HepG2 (cell line): ENCODE data around the gene RNF183. TPM values are rescaled to one million over a fixed set of nuclear protein-coding genes. Genes with fewer than 3 reads are reported as not detected.
A peak's percentile ranks its signal among the peaks of the same experiment; 100 is the strongest.

Source experiments
- BRCA1 ChIP-seq: sonication (generic); formaldehyde crosslinking; IDR thresholded peaks from 2 replicates; pipeline ENCODE4 v1.4.0; 2020; ENCODE audit warnings: missing genetic modification reagents
- EZH2 ChIP-seq: conservative IDR thresholded peaks from 2 replicates; pipeline ENCODE4 v1.6.1; 2012; ENCODE audit warnings: mild to moderate bottlenecking, low read depth, low read length, moderate library complexity
- FOXK1 ChIP-seq: sonication (generic); formaldehyde crosslinking; IDR thresholded peaks from 2 replicates; pipeline ENCODE4 v1.4.0; 2020; ENCODE audit warnings: low read depth, missing genetic modification reagents, borderline replicate concordance
- HOXA5 ChIP-seq: sonication (generic); formaldehyde crosslinking; IDR thresholded peaks from 2 replicates; pipeline ENCODE4 v1.4.0; 2020; ENCODE audit warnings: missing genetic modification reagents
- ISL2 ChIP-seq: sonication (generic); formaldehyde crosslinking; IDR thresholded peaks from 2 replicates; pipeline ENCODE4 v1.5.0; 2020; ENCODE audit warnings: missing genetic modification reagents
- KAT2B ChIP-seq: fragments of 150-350 bp; IDR thresholded peaks from 2 replicates; pipeline ENCODE4 v1.6.1; 2014; ENCODE audit warnings: low read depth, low read length, borderline replicate concordance
- MAFF ChIP-seq: IDR thresholded peaks from 2 replicates; pipeline ENCODE4 v1.6.1; 2011; ENCODE audit warnings: low read depth, low read length, improper control_type of control experiment
- MIER3 ChIP-seq: IDR thresholded peaks from 2 replicates; pipeline ENCODE4 v1.6.1; 2016; ENCODE audit warnings: missing compliant biosample characterization, borderline replicate concordance
- MIXL1 ChIP-seq: IDR thresholded peaks from 2 replicates; pipeline ENCODE4 v1.6.1; 2016
- NONO ChIP-seq, 2 experiments: fragments of 450-650 bp in 1 of 2; sonication (generic) in 1 of 2; formaldehyde crosslinking in 1 of 2; IDR thresholded peaks in 1 of 2; conservative IDR thresholded peaks in 1 of 2; 2 replicates each; pipeline versions ENCODE4 v1.6.1 to v1.8.0; 2017 to 2022; ENCODE audit warnings: mild to moderate bottlenecking in 1 of 2, missing genetic modification reagents in 1 of 2, moderate library complexity in 1 of 2
- ONECUT2 ChIP-seq: sonication (generic); formaldehyde crosslinking; IDR thresholded peaks from 2 replicates; pipeline ENCODE4 v1.4.0; 2020; ENCODE audit warnings: missing genetic modification reagents
- PHB2 ChIP-seq: fragments of 450-650 bp; IDR thresholded peaks from 2 replicates; pipeline ENCODE4 v1.6.1; 2018; ENCODE audit not compliant: partially characterized antibody
- PLRG1 ChIP-seq: fragments of 450-650 bp; conservative IDR thresholded peaks from 2 replicates; pipeline ENCODE4 v1.6.1; 2016
- PRMT3 ChIP-seq: sonication (generic); formaldehyde crosslinking; IDR thresholded peaks from 2 replicates; pipeline ENCODE4 v1.8.1; 2022; ENCODE audit warnings: low read depth, mild to moderate bottlenecking, moderate library complexity, missing genetic modification reagents, borderline replicate concordance
- SOX6 ChIP-seq, 2 experiments: fragments of 450-650 bp in 1 of 2; sonication (generic) in 1 of 2; formaldehyde crosslinking in 1 of 2; IDR thresholded peaks; 2 replicates each; pipeline versions ENCODE4 v1.4.0 to v1.6.1; 2017 to 2020; ENCODE audit warnings: antibody characterized with exemption in 1 of 2, mild to moderate bottlenecking in 1 of 2, missing genetic modification reagents in 1 of 2
- TAF1 ChIP-seq: sonication (generic); formaldehyde crosslinking; IDR thresholded peaks from 2 replicates; pipeline ENCODE4 v1.4.0; 2020; ENCODE audit warnings: missing genetic modification reagents
- TOE1 ChIP-seq: sonication (generic); formaldehyde crosslinking; IDR thresholded peaks from 2 replicates; pipeline ENCODE4 v1.4.0; 2020; ENCODE audit warnings: mild to moderate bottlenecking, missing genetic modification reagents
- XRCC5 ChIP-seq: fragments of 200-400 bp; formaldehyde crosslinking; optimal IDR thresholded peaks from 2 replicates; pipeline ENCODE3; 2017; ENCODE audit warnings: mild to moderate bottlenecking, low read length
- ZFX ChIP-seq: sonication (generic); formaldehyde crosslinking; IDR thresholded peaks from 2 replicates; pipeline ENCODE4 v1.4.0; 2020; ENCODE audit warnings: mild to moderate bottlenecking, low read depth, missing genetic modification reagents, moderate library complexity
- ZNF17 ChIP-seq: sonication (generic); formaldehyde crosslinking; IDR thresholded peaks from 2 replicates; pipeline ENCODE4 v1.5.0; 2020; ENCODE audit warnings: mild to moderate bottlenecking, missing genetic modification reagents
- ZNF230 ChIP-seq: sonication (generic); formaldehyde crosslinking; IDR thresholded peaks from 2 replicates; pipeline ENCODE4 v1.4.0; 2020; ENCODE audit warnings: mild to moderate bottlenecking, missing genetic modification reagents
- ZNF251 ChIP-seq: sonication (generic); formaldehyde crosslinking; IDR thresholded peaks from 2 replicates; pipeline ENCODE4 v1.9.0; 2021; ENCODE audit warnings: mild to moderate bottlenecking, missing genetic modification reagents
- ZNF446 ChIP-seq: sonication (generic); formaldehyde crosslinking; IDR thresholded peaks from 2 replicates; pipeline ENCODE4 v1.5.0; 2020; ENCODE audit warnings: mild to moderate bottlenecking, missing genetic modification reagents
- ZNF501 ChIP-seq: sonication (generic); formaldehyde crosslinking; IDR thresholded peaks from 2 replicates; pipeline ENCODE4 v1.5.1; 2020; ENCODE audit warnings: mild to moderate bottlenecking, moderate library complexity, missing genetic modification reagents
- ZNF510 ChIP-seq: sonication (generic); formaldehyde crosslinking; IDR thresholded peaks from 2 replicates; pipeline ENCODE4 v1.4.0; 2020; ENCODE audit warnings: low read depth, mild to moderate bottlenecking, missing genetic modification reagents
- ZNF746 ChIP-seq: sonication (generic); formaldehyde crosslinking; IDR thresholded peaks from 2 replicates; pipeline ENCODE4 v1.8.0; 2022; ENCODE audit warnings: mild to moderate bottlenecking, missing genetic modification reagents
- polyA plus RNA-seq, 8 experiments: library from polyadenylated mRNA; depleted of rRNA in 3 of 8; stranded (reverse) in 7 of 8; unstranded in 1 of 8; fragments of >200 nt; fragmentation: Illumina TruSeq in 4 of 8; extraction: Trizol in 4 of 8; gene quantifications; 2 replicates each; pipeline versions ENCODE4 v1.2.1 to v1.2.3, GENCODE V29; 2011 to 2016; ENCODE audit warnings: low read depth in 4 of 8, missing spikeins in 1 of 8, mixed read lengths in 1 of 8; ENCODE audit not compliant: insufficient read depth in 1 of 8
- total RNA-seq, 5 experiments: library from RNA; depleted of rRNA; stranded (reverse); fragments of >200 nt; fragmentation: Illumina TruSeq; extraction: Trizol; gene quantifications; 2 replicates each; pipeline ENCODE4 v1.2.3, GENCODE V29; 2016; ENCODE audit warnings: low read depth in 1 of 5
- TF ChIP-seq, protein P1 (sequence below): sonication (generic); formaldehyde crosslinking; IDR thresholded peaks from 2 replicates; pipeline ENCODE4 v1.9.0; 2022; ENCODE audit warnings: low read depth, missing genetic modification reagents
- TF ChIP-seq, protein P2 (sequence below): sonication (generic); formaldehyde crosslinking; IDR thresholded peaks from 2 replicates; pipeline ENCODE4 v1.4.0; 2020; ENCODE audit warnings: missing genetic modification reagents
- TF ChIP-seq, protein P3 (sequence below): sonication (generic); formaldehyde crosslinking; IDR thresholded peaks from 2 replicates; pipeline ENCODE4 v1.5.0; 2020; ENCODE audit warnings: missing genetic modification reagents

Gene RNF183
- total and polyA plus RNA-seq, 2 of the 13 experiments (the other 11 are each of a cell fraction or from before 2014, with no cell fraction given) = 0.13 to 6.5 TPM

DNA sequence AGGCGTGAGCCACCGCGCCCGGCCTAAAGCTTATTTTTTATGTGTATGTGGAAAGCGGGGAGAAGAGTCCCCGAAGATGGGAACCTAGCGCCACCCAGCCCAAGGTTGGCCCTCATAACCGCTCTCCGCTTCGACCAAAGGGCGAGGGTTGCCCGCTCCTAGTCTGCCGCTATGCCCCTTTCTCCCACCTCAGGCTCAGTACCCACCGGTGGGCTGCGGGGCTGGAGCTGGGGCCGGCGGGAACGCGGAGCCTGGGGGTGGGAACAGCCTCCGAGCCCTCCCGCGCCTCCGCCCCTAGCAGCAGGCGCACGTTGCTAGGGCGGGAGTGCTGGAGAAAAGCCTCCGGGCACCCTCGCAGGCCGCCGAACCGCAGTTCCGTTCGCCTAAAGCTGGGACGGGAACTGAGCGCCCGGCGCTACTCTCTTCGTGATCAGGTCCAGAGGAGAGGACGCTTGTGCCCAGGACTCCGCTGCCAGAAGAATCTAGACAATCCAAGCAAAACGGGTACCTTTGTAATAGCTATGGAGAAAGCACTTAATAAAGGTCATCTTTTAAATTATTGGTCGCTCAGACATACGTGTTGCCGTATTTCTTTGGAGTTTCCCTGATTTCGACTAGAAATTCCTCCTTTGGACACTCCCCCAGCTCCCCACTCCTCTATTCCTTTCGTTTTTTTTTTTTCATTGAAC, 37.0 kb upstream of the RNF183 start, which contains the start of gene WDR31 (continued):
- TF ChIP-seq ZNF230 (CRISPR knock-in tag) (peak; percentile 69), ZNF746 (CRISPR knock-in tag) (peak; percentile 31; the same call in 1 of the 2 replicates), SOX6 (IDR thresholded peaks at IDR 0.05) (no peak), SOX6 (CRISPR knock-in tag; IDR thresholded peaks at IDR 0.05) (peak; percentile 68), ZNF501 (peak; percentile 91), PLRG1 (no peak), ZNF251 (CRISPR knock-in tag) (no peak; the same call in 1 of the 2 replicates), MIER3 (CRISPR knock-in tag) (peak; percentile 82; the same call in 1 of the 2 replicates), KAT2B (no peak), ZNF17 (CRISPR knock-in tag) (no peak), ZFX (peak; percentile 90), MAFF (no peak), NONO (IDR thresholded peaks at IDR 0.05) (no peak), NONO (CRISPR knock-in tag; conservative IDR thresholded peaks at IDR 0.05) (peak; percentile 98), FOXK1 (peak; percentile 91), ONECUT2 (CRISPR knock-in tag) (no peak), ISL2 (CRISPR knock-in tag) (peak; percentile 82), ZNF446 (no peak), HOXA5 (CRISPR knock-in tag) (peak; percentile 95), PHB2 (no peak), ZNF510 (CRISPR knock-in tag) (0 out of 2 replicates have a peak, but pooled peaks have one; percentile 81), TAF1 (peak; percentile 71; the same call in 1 of the 2 replicates), MIXL1 (peak; percentile 76; the same call in 1 of the 2 replicates), EZH2 (no peak), XRCC5 (peak; percentile 99), BRCA1 (no peak; the same call in none of the 2 replicates), TOE1 (0 out of 2 replicates have a peak, but pooled peaks have one; percentile 44), PRMT3 (CRISPR knock-in tag) (no peak)
- TF ChIP-seq, protein P1, sequence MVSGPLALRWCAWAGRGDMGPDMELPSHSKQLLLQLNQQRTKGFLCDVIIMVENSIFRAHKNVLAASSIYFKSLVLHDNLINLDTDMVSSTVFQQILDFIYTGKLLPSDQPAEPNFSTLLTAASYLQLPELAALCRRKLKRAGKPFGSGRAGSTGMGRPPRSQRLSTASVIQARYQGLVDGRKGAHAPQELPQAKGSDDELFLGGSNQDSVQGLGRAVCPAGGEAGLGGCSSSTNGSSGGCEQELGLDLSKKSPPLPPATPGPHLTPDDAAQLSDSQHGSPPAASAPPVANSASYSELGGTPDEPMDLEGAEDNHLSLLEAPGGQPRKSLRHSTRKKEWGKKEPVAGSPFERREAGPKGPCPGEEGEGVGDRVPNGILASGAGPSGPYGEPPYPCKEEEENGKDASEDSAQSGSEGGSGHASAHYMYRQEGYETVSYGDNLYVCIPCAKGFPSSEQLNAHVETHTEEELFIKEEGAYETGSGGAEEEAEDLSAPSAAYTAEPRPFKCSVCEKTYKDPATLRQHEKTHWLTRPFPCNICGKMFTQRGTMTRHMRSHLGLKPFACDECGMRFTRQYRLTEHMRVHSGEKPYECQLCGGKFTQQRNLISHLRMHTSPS (CRISPR knock-in tag) = peak; percentile 75; the same call in 1 of the 2 replicates
- TF ChIP-seq, protein P2, sequence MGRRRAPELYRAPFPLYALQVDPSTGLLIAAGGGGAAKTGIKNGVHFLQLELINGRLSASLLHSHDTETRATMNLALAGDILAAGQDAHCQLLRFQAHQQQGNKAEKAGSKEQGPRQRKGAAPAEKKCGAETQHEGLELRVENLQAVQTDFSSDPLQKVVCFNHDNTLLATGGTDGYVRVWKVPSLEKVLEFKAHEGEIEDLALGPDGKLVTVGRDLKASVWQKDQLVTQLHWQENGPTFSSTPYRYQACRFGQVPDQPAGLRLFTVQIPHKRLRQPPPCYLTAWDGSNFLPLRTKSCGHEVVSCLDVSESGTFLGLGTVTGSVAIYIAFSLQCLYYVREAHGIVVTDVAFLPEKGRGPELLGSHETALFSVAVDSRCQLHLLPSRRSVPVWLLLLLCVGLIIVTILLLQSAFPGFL (CRISPR knock-in tag) = no peak
- TF ChIP-seq, protein P3, sequence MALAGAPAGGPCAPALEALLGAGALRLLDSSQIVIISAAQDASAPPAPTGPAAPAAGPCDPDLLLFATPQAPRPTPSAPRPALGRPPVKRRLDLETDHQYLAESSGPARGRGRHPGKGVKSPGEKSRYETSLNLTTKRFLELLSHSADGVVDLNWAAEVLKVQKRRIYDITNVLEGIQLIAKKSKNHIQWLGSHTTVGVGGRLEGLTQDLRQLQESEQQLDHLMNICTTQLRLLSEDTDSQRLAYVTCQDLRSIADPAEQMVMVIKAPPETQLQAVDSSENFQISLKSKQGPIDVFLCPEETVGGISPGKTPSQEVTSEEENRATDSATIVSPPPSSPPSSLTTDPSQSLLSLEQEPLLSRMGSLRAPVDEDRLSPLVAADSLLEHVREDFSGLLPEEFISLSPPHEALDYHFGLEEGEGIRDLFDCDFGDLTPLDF = peak; percentile 90
